K562 (cell line): ENCODE results near the gene POU3F3. TPM values are rescaled to one million over a fixed set of nuclear protein-coding genes. Genes with fewer than 3 reads are reported as not detected.

Experiments used
- ATAC-seq: fragments of 200-7000 bp; cut with Tn5 transposase; 3 replicates; pipeline ENCODE4 v1.9.1; 2020; ENCODE audit warnings: moderate library complexity
- BruUV-seq: library from RNA; stranded (reverse); fragments of 400-500 nt; replicated peaks from 2 replicates; lab custom pipeline; 2021; lab: Mats Ljungman, UMichigan
- CTCF ChIA-PET: fragments of 300-600 bp; formaldehyde crosslinking; extraction: SDS; loops from one replicate; lab custom pipeline; 2021; ENCODE audit warnings: low intra/inter-chr PET ratio; lab: Yijun Ruan, JAX
- POLR2A ChIA-PET: fragments of 300-600, 350-650 bp; sonication (Branson Sonifier 250); formaldehyde crosslinking; extraction: SDS; loops from one replicate; lab custom pipeline; 2021; ENCODE audit warnings: antibody characterized with exemption, inconsistent platforms; lab: Yijun Ruan, JAX
- DNase-seq, 4 experiments: peaks; one replicate each; pipeline versions ENCODE4 v3.0.0 to v3.0.0-alpha.2; 2011 to 2018; ENCODE audit warnings: low spot score in 3 of 4, mixed read lengths in 3 of 4; ENCODE audit errors: extremely low read depth in 1 of 4
- FAIRE-seq: peaks from 2 replicates; lab custom pipeline; 2011; peaks lifted over from hg19 to GRCh38; lab: Jason Lieb, UNC
- H2AFZ ChIP-seq: 2 replicates; pipeline ENCODE4 v1.6.0; 2011; ENCODE audit warnings: low read depth, low read length, control low read depth, inconsistent platforms
- H3K27ac ChIP-seq: fragments of 200-600 bp; 3 replicates; pipeline ENCODE4 v1.8.0; 2011; ENCODE audit warnings: low read depth, mild to moderate bottlenecking, control low read depth, inconsistent platforms, low read length, moderate library complexity, mixed read lengths; ENCODE audit errors: extremely low read depth
- H3K27me3 ChIP-seq, 2 experiments: fragments of 300-600 bp in 1 of 2; 2 replicates in 1 of 2; 3 replicates in 1 of 2; pipeline versions ENCODE4 v1.6.0 to v1.8.0; 2011; ENCODE audit warnings: inconsistent platforms in 2 of 2, low read length in 2 of 2, mild to moderate bottlenecking in 1 of 2, mixed read lengths in 1 of 2, moderate library complexity in 1 of 2; ENCODE audit not compliant: control insufficient read depth in 2 of 2, insufficient read depth in 2 of 2
- H3K36me3 ChIP-seq: fragments of 300-600 bp; 3 replicates; pipeline ENCODE4 v1.8.0; 2011; ENCODE audit warnings: mild to moderate bottlenecking, low read length, inconsistent platforms; ENCODE audit not compliant: control insufficient read depth, insufficient read depth
- H3K4me1 ChIP-seq, 2 experiments: fragments of 200-600 bp in 1 of 2; replicated peaks in 1 of 2; 2 replicates in 1 of 2; 3 replicates in 1 of 2; pipeline versions ENCODE4 v1.5.1 to v1.8.0; 2011; ENCODE audit warnings: inconsistent platforms in 2 of 2, low read length in 2 of 2, mild to moderate bottlenecking in 1 of 2, mixed read lengths in 1 of 2, moderate library complexity in 1 of 2; ENCODE audit not compliant: control insufficient read depth in 2 of 2, insufficient read depth in 2 of 2
- H3K4me2 ChIP-seq: 2 replicates; pipeline ENCODE4 v1.6.1; 2011; ENCODE audit warnings: low read length, control low read depth, inconsistent platforms, mixed read lengths; ENCODE audit not compliant: insufficient read depth
- H3K4me3 ChIP-seq: fragments of 200-600 bp; sonication (generic), shearing (Covaris generic); 2 replicates; pipeline ENCODE4 v1.5.1; 2016; ENCODE audit warnings: control low read depth, inconsistent platforms
- H3K79me2 ChIP-seq: fragments of 200-600 bp; 3 replicates; pipeline ENCODE4 v1.8.0; 2011; ENCODE audit warnings: low read length, inconsistent platforms; ENCODE audit not compliant: control insufficient read depth, insufficient read depth
- H3K9ac ChIP-seq, 2 experiments: 2 replicates each; pipeline versions ENCODE4 v1.6.0 to v1.6.1; 2011; ENCODE audit warnings: low read depth in 2 of 2, low read length in 2 of 2, control low read depth in 1 of 2, inconsistent platforms in 1 of 2, mild to moderate bottlenecking in 1 of 2, mixed read lengths in 1 of 2; ENCODE audit not compliant: insufficient read depth in 1 of 2
- H3K9me1 ChIP-seq: one replicate; pipeline ENCODE4 v1.6.0; 2011; ENCODE audit warnings: inconsistent platforms, mild to moderate bottlenecking, low read length, moderate library complexity; ENCODE audit not compliant: control insufficient read depth, insufficient read depth
- H3K9me3 ChIP-seq: replicated peaks from 2 replicates; pipeline ENCODE4 v1.5.1; 2011; ENCODE audit warnings: low read depth, low read length, inconsistent platforms; ENCODE audit not compliant: control insufficient read depth, insufficient read depth
- H4K20me1 ChIP-seq: replicated peaks from 2 replicates; pipeline ENCODE4 v1.6.1; 2011; ENCODE audit warnings: low read length, inconsistent platforms, mixed read lengths; ENCODE audit not compliant: control insufficient read depth, insufficient read depth
- ATF1 ChIP-seq, 2 experiments: fragments of 450-650 bp in 1 of 2; IDR thresholded peaks; 2 replicates each; pipeline ENCODE4 v1.6.1; 2016; ENCODE audit warnings: missing compliant biosample characterization in 1 of 2, missing genetic modification characterization in 1 of 2
- MTF1 ChIP-seq: fragments of 250-450 bp; sonication (Bioruptor Pico); IDR thresholded peaks from 2 replicates; pipeline ENCODE4 v1.9.0; 2021; ENCODE audit warnings: moderate library complexity, mild to moderate bottlenecking, inconsistent platforms, borderline replicate concordance
- PURB ChIP-seq: sonication (generic); formaldehyde crosslinking; IDR thresholded peaks from 2 replicates; pipeline ENCODE4 v1.9.0; 2021; ENCODE audit warnings: low read depth, mild to moderate bottlenecking, missing genetic modification reagents
- WGBS: fragments of 100-300 bp; shearing (Covaris generic); methylation state at CpG from one replicate; pipeline ENCODE4 v1.1.6; 2016; ENCODE audit warnings: low coverage, mixed read lengths; ENCODE audit not compliant: insufficient coverage; ENCODE audit errors: missing lambda C conversion rate; 5-methylcytosine and 5-hydroxymethylcytosine counted together
- in situ Hi-C: fragments of 300-500 bp; cut with MboI; formaldehyde crosslinking; loops from 4 replicates; pipeline ENCODE4 v1.15.0; 2018; ENCODE audit warnings: inconsistent platforms, mixed read lengths
- intact Hi-C: fragments of 100-400 bp; cut with micrococcal nuclease; formaldehyde crosslinking; loops from 2 replicates; pipeline ENCODE4 v1.14.2; 2022
- polyA plus RNA-seq, 8 experiments: library from polyadenylated mRNA; depleted of rRNA in 4 of 8; stranded (reverse) in 5 of 8; unstranded in 3 of 8; fragments of >200 nt; fragmentation: Nextera tagmentation in 2 of 8; fragmentation: Illumina TruSeq in 1 of 8; extraction: Ambion mirVana in 2 of 8; extraction: Trizol in 1 of 8; gene quantifications; 2 replicates each; pipeline versions ENCODE4 v1.2.1 to v1.2.3, GENCODE V29; 2011 to 2014; ENCODE audit warnings: inconsistent platforms in 1 of 8, missing spikeins in 1 of 8
- total RNA-seq, 7 experiments: library from RNA; depleted of rRNA in 6 of 7; stranded (reverse); fragments of >200 nt in 6 of 7; fragmentation: Illumina TruSeq in 2 of 7; extraction: Trizol in 2 of 7; gene quantifications; 2 replicates each; pipeline versions ENCODE4 v1.2.1 to v1.2.3, GENCODE V29; 2011 to 2021; ENCODE audit warnings: low replicate concordance in 1 of 7
- TF ChIP-seq, protein P1 (sequence below): sonication (generic); formaldehyde crosslinking; IDR thresholded peaks from 2 replicates; pipeline ENCODE4 v1.8.1; 2023; ENCODE audit warnings: mild to moderate bottlenecking, missing genetic modification reagents
- TF ChIP-seq, protein P2 (sequence below): fragments of 450-650 bp; formaldehyde crosslinking; IDR thresholded peaks from 2 replicates; pipeline ENCODE4 v1.4.0; 2022; ENCODE audit warnings: missing genetic modification characterization

POU3F3 gene
- total and polyA plus RNA-seq, 9 of the 15 experiments (the other 6 are each of a cell fraction or from before 2014, with no cell fraction given), result not detected

- H4K20me1 ChIP-seq, result no peaks in the 10 kb centered on the region
- peaks cover 0 to 19% of the 10 kb centered on the region in 2 experiments; a peak in 2 of 5 replicates for H3K4me1 ChIP-seq
- FAIRE-seq, result no peak
- no peak overlapping the region for H3K9ac ChIP-seq
- ChIA-PET CTCF (no interaction called here), POLR2A (no interaction called here)
- no peaks in the 10 kb centered on the region for H3K36me3 ChIP-seq
- DNase-seq, result no peak
- WGBS, result 0% methylated on average over 2 of the region's 2 CpGs
- H3K9me1 ChIP-seq, result no peaks in the 10 kb centered on the region
- H2AFZ ChIP-seq, result no peak overlapping the region
- peaks cover 8 to 53% of the 10 kb centered on the region in 2 experiments; a peak in 4 of 5 replicates for H3K27me3 ChIP-seq
- intact Hi-C loops (no loop called here), in situ Hi-C loops (no loop called here)
- no peak for ATAC-seq
- no peaks in the 10 kb centered on the region for H3K79me2 ChIP-seq
- no peaks in the 10 kb centered on the region for H3K9me3 ChIP-seq
- BruUV-seq, result no TSS peak
- no peak overlapping the region for H3K4me2 ChIP-seq
- no peak for TF ChIP-seq ATF1 (CRISPR knock-in tag; IDR thresholded peaks at IDR 0.05)
- no peak for TF ChIP-seq ATF1 (tag; IDR thresholded peaks at IDR 0.05)
- no peak for TF ChIP-seq MTF1 (CRISPR knock-in tag)
- TF ChIP-seq PURB (CRISPR knock-in tag), result no peak
- TF ChIP-seq, protein P1, sequence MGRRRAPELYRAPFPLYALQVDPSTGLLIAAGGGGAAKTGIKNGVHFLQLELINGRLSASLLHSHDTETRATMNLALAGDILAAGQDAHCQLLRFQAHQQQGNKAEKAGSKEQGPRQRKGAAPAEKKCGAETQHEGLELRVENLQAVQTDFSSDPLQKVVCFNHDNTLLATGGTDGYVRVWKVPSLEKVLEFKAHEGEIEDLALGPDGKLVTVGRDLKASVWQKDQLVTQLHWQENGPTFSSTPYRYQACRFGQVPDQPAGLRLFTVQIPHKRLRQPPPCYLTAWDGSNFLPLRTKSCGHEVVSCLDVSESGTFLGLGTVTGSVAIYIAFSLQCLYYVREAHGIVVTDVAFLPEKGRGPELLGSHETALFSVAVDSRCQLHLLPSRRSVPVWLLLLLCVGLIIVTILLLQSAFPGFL (CRISPR knock-in tag), result no peak
- TF ChIP-seq, protein P2, sequence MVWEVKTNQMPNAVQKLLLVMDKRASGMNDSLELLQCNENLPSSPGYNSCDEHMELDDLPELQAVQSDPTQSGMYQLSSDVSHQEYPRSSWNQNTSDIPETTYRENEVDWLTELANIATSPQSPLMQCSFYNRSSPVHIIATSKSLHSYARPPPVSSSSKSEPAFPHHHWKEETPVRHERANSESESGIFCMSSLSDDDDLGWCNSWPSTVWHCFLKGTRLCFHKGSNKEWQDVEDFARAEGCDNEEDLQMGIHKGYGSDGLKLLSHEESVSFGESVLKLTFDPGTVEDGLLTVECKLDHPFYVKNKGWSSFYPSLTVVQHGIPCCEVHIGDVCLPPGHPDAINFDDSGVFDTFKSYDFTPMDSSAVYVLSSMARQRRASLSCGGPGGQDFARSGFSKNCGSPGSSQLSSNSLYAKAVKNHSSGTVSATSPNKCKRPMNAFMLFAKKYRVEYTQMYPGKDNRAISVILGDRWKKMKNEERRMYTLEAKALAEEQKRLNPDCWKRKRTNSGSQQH (CRISPR knock-in tag), result no peak
- H3K27ac ChIP-seq, result no peak overlapping the region
- no peak overlapping the region for H3K4me3 ChIP-seq
These were observed 11.2 kb downstream of the POU3F3 start for GRCh38 chr2:104865096-104865470.
